K562 (cell line): ENCODE results near the gene BCAR3.

ENCODE experiments used
- ELF1 ChIP-seq: fragments of 200-800 bp; sonication (Bioruptor generic); IDR thresholded peaks from 2 replicates; pipeline ENCODE4 v1.6.1; 2016; ENCODE audit warnings: missing genetic modification characterization, missing compliant biosample characterization
- HDAC1 ChIP-seq, 2 experiments: fragments of 450-650 bp; IDR thresholded peaks; 2 replicates each; pipeline ENCODE4 v1.6.1; 2016 to 2017; ENCODE audit warnings: inconsistent platforms in 1 of 2, mild to moderate bottlenecking in 1 of 2, moderate library complexity in 1 of 2
- LARP7 ChIP-seq: fragments of 450-650 bp; IDR thresholded peaks from 2 replicates; pipeline ENCODE4 v1.6.1; 2016
- POLR2A ChIP-seq: fragments of 450-650 bp; conservative IDR thresholded peaks from 2 replicates; pipeline ENCODE4 v1.6.1; 2016
- TAF1 ChIP-seq: IDR thresholded peaks from 2 replicates; pipeline ENCODE4 v1.6.1; 2011; ENCODE audit warnings: mild to moderate bottlenecking, low read length, moderate library complexity; ENCODE audit not compliant: insufficient read depth, control insufficient read depth, severe bottlenecking; ENCODE audit errors: extremely low read depth
- ZNF174 ChIP-seq: fragments of 250-450 bp; sonication (Bioruptor Pico); IDR thresholded peaks from 2 replicates; pipeline ENCODE4 v1.4.0; 2020; ENCODE audit warnings: mild to moderate bottlenecking
- ZNF224 ChIP-seq: sonication (generic); formaldehyde crosslinking; IDR thresholded peaks from 2 replicates; pipeline ENCODE4 v1.8.0; 2022; ENCODE audit warnings: mild to moderate bottlenecking, missing genetic modification reagents
- ZNF76 ChIP-seq: fragments of 250-450 bp; sonication (Bioruptor Pico); IDR thresholded peaks from 2 replicates; pipeline ENCODE4 v1.4.0; 2020; ENCODE audit warnings: mild to moderate bottlenecking, moderate library complexity, borderline replicate concordance
- TF ChIP-seq, protein P1 (sequence below), 3 experiments: IDR thresholded peaks in 2 of 3; conservative IDR thresholded peaks in 1 of 3; 2 replicates each; pipeline ENCODE4 v1.5.1; 2011 to 2012; ENCODE audit warnings: low read length in 3 of 3, mild to moderate bottlenecking in 3 of 3, control low read depth in 2 of 3, improper control_type of control experiment in 1 of 3, inconsistent platforms in 1 of 3, low read depth in 1 of 3, mixed read lengths in 1 of 3, moderate library complexity in 1 of 3; ENCODE audit not compliant: insufficient read depth in 2 of 3
- TF ChIP-seq, protein P2 (sequence below): IDR thresholded peaks from 3 replicates; pipeline ENCODE4 v1.6.1; 2011; ENCODE audit warnings: borderline replicate concordance, mild to moderate bottlenecking; ENCODE audit not compliant: insufficient read length, insufficient read depth

DNA sequence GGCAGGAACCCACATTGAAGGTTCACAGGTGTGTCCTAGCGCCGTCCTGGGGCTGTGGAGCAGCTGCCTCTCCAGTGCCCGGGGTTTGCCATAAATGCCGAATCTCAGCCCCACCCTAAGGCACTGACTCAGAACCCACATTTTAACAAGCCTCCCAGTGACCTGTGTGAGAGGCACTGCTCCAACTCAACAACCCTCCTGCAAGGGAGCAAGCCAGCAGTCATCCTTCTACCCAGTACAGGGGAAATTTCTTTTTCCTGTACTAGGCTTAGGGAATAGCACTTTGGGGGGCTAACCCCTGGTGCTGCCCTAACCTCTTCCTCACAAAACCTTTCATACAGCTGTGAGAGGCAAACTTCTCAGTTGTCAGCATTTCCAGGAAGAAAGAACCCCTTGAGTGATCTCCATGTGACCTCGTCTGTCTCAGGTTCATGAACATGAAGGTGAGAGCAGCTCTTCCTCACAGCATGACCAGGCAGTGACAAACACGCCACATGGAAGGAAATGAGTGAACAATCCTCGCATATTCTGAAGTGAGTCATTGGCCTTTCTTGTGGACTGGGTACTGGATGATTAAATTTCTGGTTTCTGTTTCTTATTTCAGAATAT, 11.4 kb upstream of the BCAR3 start:
- no peak for TF ChIP-seq POLR2A
- no peak for TF ChIP-seq HDAC1 (IDR thresholded peaks at IDR 0.05)
- TF ChIP-seq ZNF224 (CRISPR knock-in tag), result no peak
- TF ChIP-seq, protein P1, sequence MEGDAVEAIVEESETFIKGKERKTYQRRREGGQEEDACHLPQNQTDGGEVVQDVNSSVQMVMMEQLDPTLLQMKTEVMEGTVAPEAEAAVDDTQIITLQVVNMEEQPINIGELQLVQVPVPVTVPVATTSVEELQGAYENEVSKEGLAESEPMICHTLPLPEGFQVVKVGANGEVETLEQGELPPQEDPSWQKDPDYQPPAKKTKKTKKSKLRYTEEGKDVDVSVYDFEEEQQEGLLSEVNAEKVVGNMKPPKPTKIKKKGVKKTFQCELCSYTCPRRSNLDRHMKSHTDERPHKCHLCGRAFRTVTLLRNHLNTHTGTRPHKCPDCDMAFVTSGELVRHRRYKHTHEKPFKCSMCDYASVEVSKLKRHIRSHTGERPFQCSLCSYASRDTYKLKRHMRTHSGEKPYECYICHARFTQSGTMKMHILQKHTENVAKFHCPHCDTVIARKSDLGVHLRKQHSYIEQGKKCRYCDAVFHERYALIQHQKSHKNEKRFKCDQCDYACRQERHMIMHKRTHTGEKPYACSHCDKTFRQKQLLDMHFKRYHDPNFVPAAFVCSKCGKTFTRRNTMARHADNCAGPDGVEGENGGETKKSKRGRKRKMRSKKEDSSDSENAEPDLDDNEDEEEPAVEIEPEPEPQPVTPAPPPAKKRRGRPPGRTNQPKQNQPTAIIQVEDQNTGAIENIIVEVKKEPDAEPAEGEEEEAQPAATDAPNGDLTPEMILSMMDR (IDR thresholded peaks at IDR 0.05 in 2 of 3, conservative IDR thresholded peaks at IDR 0.05 in 1 of 3; ENCODE audit: insufficient read depth in 2 of 3, low read depth in 1 of 3, low read length in 3 of 3), result no peak
- no peak for TF ChIP-seq TAF1
- no peak for TF ChIP-seq ZNF76 (CRISPR knock-in tag)
- TF ChIP-seq LARP7, result no peak
- no peak for TF ChIP-seq ZNF174 (CRISPR knock-in tag)
- TF ChIP-seq, protein P2, sequence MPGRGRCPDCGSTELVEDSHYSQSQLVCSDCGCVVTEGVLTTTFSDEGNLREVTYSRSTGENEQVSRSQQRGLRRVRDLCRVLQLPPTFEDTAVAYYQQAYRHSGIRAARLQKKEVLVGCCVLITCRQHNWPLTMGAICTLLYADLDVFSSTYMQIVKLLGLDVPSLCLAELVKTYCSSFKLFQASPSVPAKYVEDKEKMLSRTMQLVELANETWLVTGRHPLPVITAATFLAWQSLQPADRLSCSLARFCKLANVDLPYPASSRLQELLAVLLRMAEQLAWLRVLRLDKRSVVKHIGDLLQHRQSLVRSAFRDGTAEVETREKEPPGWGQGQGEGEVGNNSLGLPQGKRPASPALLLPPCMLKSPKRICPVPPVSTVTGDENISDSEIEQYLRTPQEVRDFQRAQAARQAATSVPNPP, result no peak
- TF ChIP-seq ELF1 (tag), result no peak
